Measurements from ENCODE around the gene SCFD2. TPM values are rescaled to one million over a fixed set of nuclear protein-coding genes. Genes with fewer than 3 reads are reported as not detected.

The SCFD2 gene
- polyA plus RNA-seq, 1 donor from 2014 or later: 5.0 TPM

DNA sequence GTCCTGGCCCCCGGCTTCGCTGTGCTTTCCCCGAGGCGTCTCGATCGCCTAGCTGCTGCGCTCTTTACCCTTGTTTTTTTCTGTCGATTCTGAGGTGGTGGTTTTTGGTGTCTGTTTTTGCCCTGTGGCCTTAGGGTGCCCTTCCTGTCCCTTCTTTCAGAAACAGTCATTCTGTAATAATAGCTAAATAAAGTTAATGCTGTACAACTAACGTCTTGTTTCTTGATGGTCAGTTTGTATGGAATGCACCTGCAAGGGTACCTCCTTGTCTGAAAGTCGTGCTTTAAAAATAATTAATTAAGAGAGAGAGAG, 12.3 kb upstream of the SCFD2 start:
- H3K9me3 ChIP-seq (ENCODE audit: low read length): no peaks in the 10 kb centered on the region
- no peaks in the 10 kb centered on the region for H4K20me1 ChIP-seq (ENCODE audit: insufficient read depth)
- TF ChIP-seq SMC3 (conservative IDR thresholded peaks at IDR 0.05; ENCODE audit: poor library complexity): no peak
- TF ChIP-seq RAD21 (conservative IDR thresholded peaks at IDR 0.05): no peak
- no peak for TF ChIP-seq MXI1 (conservative IDR thresholded peaks at IDR 0.05; ENCODE audit: poor library complexity, severe bottlenecking)
- no peak for TF ChIP-seq EZH2 (IDR thresholded peaks at IDR 0.05; ENCODE audit: borderline replicate concordance, insufficient read depth, low read length, poor library complexity, severe bottlenecking)
- TF ChIP-seq POLR2AphosphoS5 (IDR thresholded peaks at IDR 0.05): no peak
- TF ChIP-seq, protein P1, sequence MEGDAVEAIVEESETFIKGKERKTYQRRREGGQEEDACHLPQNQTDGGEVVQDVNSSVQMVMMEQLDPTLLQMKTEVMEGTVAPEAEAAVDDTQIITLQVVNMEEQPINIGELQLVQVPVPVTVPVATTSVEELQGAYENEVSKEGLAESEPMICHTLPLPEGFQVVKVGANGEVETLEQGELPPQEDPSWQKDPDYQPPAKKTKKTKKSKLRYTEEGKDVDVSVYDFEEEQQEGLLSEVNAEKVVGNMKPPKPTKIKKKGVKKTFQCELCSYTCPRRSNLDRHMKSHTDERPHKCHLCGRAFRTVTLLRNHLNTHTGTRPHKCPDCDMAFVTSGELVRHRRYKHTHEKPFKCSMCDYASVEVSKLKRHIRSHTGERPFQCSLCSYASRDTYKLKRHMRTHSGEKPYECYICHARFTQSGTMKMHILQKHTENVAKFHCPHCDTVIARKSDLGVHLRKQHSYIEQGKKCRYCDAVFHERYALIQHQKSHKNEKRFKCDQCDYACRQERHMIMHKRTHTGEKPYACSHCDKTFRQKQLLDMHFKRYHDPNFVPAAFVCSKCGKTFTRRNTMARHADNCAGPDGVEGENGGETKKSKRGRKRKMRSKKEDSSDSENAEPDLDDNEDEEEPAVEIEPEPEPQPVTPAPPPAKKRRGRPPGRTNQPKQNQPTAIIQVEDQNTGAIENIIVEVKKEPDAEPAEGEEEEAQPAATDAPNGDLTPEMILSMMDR (IDR thresholded peaks at IDR 0.05; ENCODE audit: poor library complexity, severe bottlenecking): no peak
- TF ChIP-seq TAF1 (IDR thresholded peaks at IDR 0.05; ENCODE audit: low read depth): no peak
- TF ChIP-seq, protein P2, sequence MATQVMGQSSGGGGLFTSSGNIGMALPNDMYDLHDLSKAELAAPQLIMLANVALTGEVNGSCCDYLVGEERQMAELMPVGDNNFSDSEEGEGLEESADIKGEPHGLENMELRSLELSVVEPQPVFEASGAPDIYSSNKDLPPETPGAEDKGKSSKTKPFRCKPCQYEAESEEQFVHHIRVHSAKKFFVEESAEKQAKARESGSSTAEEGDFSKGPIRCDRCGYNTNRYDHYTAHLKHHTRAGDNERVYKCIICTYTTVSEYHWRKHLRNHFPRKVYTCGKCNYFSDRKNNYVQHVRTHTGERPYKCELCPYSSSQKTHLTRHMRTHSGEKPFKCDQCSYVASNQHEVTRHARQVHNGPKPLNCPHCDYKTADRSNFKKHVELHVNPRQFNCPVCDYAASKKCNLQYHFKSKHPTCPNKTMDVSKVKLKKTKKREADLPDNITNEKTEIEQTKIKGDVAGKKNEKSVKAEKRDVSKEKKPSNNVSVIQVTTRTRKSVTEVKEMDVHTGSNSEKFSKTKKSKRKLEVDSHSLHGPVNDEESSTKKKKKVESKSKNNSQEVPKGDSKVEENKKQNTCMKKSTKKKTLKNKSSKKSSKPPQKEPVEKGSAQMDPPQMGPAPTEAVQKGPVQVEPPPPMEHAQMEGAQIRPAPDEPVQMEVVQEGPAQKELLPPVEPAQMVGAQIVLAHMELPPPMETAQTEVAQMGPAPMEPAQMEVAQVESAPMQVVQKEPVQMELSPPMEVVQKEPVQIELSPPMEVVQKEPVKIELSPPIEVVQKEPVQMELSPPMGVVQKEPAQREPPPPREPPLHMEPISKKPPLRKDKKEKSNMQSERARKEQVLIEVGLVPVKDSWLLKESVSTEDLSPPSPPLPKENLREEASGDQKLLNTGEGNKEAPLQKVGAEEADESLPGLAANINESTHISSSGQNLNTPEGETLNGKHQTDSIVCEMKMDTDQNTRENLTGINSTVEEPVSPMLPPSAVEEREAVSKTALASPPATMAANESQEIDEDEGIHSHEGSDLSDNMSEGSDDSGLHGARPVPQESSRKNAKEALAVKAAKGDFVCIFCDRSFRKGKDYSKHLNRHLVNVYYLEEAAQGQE (IDR thresholded peaks at IDR 0.05; ENCODE audit: borderline replicate concordance): no peak
- no peak for TF ChIP-seq EP300 (conservative IDR thresholded peaks at IDR 0.05; ENCODE audit: poor library complexity, severe bottlenecking)
- peak overlapping the region; percentile 80 for H2AFZ ChIP-seq (ENCODE audit: low read depth, low read length)
- no peaks in the 10 kb centered on the region for H3K9me2 ChIP-seq (ENCODE audit: insufficient read depth, low read length)
- H3K9ac ChIP-seq (ENCODE audit: low read length): peak overlapping the region; percentile 84
- H3K36me3 ChIP-seq (ENCODE audit: insufficient read depth, low read length): no peaks in the 10 kb centered on the region
- peak overlapping the region; percentile 81 for H3K4me2 ChIP-seq (ENCODE audit: low read length)
- no peaks in the 10 kb centered on the region for H3F3A ChIP-seq (ENCODE audit: insufficient read depth, low read length, poor library complexity, severe bottlenecking)
- H3K27me3 ChIP-seq (ENCODE audit: insufficient read depth, low read depth, low read length): no peaks in the 10 kb centered on the region
- H3K27ac ChIP-seq (ENCODE audit: low read length): peak overlapping the region; percentile 76
- peaks cover 43% of the 10 kb centered on the region for H3K79me2 ChIP-seq (replicated peaks; ENCODE audit: insufficient read depth, low read length)
- H3K4me3 ChIP-seq (ENCODE audit: low read length): peak overlapping the region; percentile 91

DNA sequence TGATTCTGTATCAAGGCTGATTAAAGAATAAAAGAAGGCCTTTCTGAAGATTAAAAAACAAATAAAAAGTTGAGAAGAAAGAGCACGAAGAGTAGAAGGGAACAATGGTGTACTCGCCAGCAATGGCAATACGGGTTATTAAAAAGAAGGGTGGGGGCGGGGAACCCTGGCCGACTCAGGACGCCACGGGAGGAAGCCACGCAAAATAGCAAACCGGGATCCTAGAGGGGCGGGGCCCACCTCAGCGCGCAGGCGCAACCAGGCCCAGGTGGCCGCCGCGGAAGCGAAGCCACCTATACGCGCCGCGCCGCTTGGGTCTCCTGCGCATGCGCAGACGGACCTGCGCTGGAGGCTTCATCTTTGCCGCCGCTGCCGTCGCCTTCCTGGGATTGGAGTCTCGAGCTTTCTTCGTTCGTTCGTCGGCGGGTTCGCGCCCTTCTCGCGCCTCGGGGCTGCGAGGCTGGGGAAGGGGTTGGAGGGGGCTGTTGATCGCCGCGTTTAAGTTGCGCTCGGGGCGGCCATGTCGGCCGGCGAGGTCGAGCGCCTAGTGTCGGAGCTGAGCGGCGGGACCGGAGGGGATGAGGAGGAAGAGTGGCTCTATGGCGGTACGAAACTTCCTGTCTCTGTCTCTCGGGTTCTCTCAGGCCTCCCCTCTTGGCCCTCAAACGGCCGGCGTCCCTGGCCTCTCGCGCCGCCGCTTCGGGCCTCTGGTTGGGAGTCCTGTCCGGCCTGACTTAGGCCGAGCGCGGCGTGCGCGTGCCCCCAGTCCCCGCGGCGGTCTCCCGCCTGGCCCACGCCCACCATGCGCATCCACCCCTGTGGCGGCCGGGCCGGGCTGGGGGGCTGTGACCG, 11.7 kb upstream of the SCFD2 start, which contains the start of gene FIP1L1:
FIP1L1 (plus strand) TSS at position 323 of the 852 bp plus-strand sequence; CDS start at position 521, 198 bp downstream.
- peak within 1 kb of the TSS; percentile 81 for H3K4me2 ChIP-seq (ENCODE audit: low read length)
- no peaks in the 10 kb centered on the region for H3K27me3 ChIP-seq (ENCODE audit: insufficient read depth, low read depth, low read length)
- H3K36me3 ChIP-seq (ENCODE audit: insufficient read depth, low read length): no peaks in the 10 kb centered on the region
- no peaks in the 10 kb centered on the region for H3K9me3 ChIP-seq (ENCODE audit: low read length)
- peak within 1 kb of the TSS; percentile 76 for H3K27ac ChIP-seq (ENCODE audit: low read length)
- H3F3A ChIP-seq (ENCODE audit: insufficient read depth, low read length, poor library complexity, severe bottlenecking): no peaks in the 10 kb centered on the region
- no peaks in the 10 kb centered on the region for H4K20me1 ChIP-seq (ENCODE audit: insufficient read depth)
- TF ChIP-seq, protein P1 (IDR thresholded peaks at IDR 0.05; ENCODE audit: poor library complexity, severe bottlenecking): no peak
- peak; percentile 87 for TF ChIP-seq POLR2AphosphoS5 (IDR thresholded peaks at IDR 0.05)
- TF ChIP-seq MXI1 (conservative IDR thresholded peaks at IDR 0.05; ENCODE audit: poor library complexity, severe bottlenecking): peak; percentile 80
- TF ChIP-seq, protein P2 (IDR thresholded peaks at IDR 0.05; ENCODE audit: borderline replicate concordance): peak; percentile 73
- peak; percentile 22 for TF ChIP-seq EP300 (conservative IDR thresholded peaks at IDR 0.05; ENCODE audit: poor library complexity, severe bottlenecking)
- TF ChIP-seq EZH2 (IDR thresholded peaks at IDR 0.05; ENCODE audit: borderline replicate concordance, insufficient read depth, low read length, poor library complexity, severe bottlenecking): no peak
- peak; percentile 40 for TF ChIP-seq TAF1 (IDR thresholded peaks at IDR 0.05; ENCODE audit: low read depth)
- no peak for TF ChIP-seq SMC3 (conservative IDR thresholded peaks at IDR 0.05; ENCODE audit: poor library complexity)
- peak; percentile 47 for TF ChIP-seq RAD21 (conservative IDR thresholded peaks at IDR 0.05)
- H2AFZ ChIP-seq (ENCODE audit: low read depth, low read length): peak within 1 kb of the TSS; percentile 84
- no peaks in the 10 kb centered on the region for H3K9me2 ChIP-seq (ENCODE audit: insufficient read depth, low read length)
- peak within 1 kb of the TSS; percentile 91 for H3K4me3 ChIP-seq (ENCODE audit: low read length)
- H3K9ac ChIP-seq (ENCODE audit: low read length): peak within 1 kb of the TSS; percentile 84
- peaks cover 42% of the 10 kb centered on the region for H3K79me2 ChIP-seq (replicated peaks; ENCODE audit: insufficient read depth, low read length)
